Right lobe of liver (tissue), 4 donors: Measurements from ENCODE around the gene NOL8.

Experiments used
- POLR2A ChIP-seq: fragments of 450-650 bp; IDR thresholded peaks from one replicate; pipeline ENCODE4 v1.6.1; 2017; ENCODE audit warnings: antibody characterized with exemption, mild to moderate bottlenecking
- TF ChIP-seq, protein P1 (sequence below), 4 donors: fragments of 200-600 bp in 3 of 4; fragments of 450-650 bp in 1 of 4; IDR thresholded peaks; one replicate each; pipeline versions ENCODE4 v1.5.1 to v1.8.0; 2016 to 2022; ENCODE audit warnings: antibody characterized with exemption in 4 of 4, mild to moderate bottlenecking in 2 of 4
- donor health status: DM: no; HTN: no; CAD: no.
- donor health status: DM: no; HTN: no; CAD: no.
- donor health status: DM: no; HTN: yes; CAD: no.

DNA sequence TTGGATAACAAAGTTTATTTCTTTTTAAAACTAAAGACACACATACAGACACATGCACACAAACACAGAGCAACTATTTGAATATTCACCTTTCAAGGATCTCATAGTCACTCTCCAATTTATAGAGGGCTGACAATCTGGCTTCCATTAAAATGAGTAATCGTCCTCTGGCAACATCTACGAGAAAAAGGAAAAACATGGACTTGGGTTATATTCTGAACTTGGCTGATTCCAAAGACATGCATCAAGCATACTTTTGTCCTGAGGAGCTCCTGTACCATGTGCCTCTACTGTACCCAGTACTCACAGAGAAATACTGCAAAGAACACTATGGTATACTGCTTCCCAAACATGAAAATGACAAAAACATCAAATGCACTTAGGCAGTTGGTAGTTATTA is 47.0 kb downstream of the NOL8 start:
- TF ChIP-seq, protein P1, sequence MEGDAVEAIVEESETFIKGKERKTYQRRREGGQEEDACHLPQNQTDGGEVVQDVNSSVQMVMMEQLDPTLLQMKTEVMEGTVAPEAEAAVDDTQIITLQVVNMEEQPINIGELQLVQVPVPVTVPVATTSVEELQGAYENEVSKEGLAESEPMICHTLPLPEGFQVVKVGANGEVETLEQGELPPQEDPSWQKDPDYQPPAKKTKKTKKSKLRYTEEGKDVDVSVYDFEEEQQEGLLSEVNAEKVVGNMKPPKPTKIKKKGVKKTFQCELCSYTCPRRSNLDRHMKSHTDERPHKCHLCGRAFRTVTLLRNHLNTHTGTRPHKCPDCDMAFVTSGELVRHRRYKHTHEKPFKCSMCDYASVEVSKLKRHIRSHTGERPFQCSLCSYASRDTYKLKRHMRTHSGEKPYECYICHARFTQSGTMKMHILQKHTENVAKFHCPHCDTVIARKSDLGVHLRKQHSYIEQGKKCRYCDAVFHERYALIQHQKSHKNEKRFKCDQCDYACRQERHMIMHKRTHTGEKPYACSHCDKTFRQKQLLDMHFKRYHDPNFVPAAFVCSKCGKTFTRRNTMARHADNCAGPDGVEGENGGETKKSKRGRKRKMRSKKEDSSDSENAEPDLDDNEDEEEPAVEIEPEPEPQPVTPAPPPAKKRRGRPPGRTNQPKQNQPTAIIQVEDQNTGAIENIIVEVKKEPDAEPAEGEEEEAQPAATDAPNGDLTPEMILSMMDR (IDR thresholded peaks at IDR 0.05): no peak
- no peak for TF ChIP-seq POLR2A
